H1 (cell line): ENCODE measurements around the gene MGST2. TPM values are rescaled to one million over a fixed set of nuclear protein-coding genes. Genes with fewer than 3 reads are reported as not detected.

Source experiments
- CTCF ChIA-PET: fragments of 300-600 bp; sonication (Branson Sonifier 250); formaldehyde crosslinking; loops from one replicate; lab custom pipeline; 2021; ENCODE audit not compliant: partially characterized antibody; lab: Charles Lee
- POLR2A ChIA-PET: fragments of 300-600 bp; sonication (Branson Sonifier 250); formaldehyde crosslinking; loops from one replicate; lab custom pipeline; 2021; ENCODE audit warnings: inconsistent platforms; ENCODE audit not compliant: partially characterized antibody; lab: Charles Lee
- DNase-seq, 2 experiments: peaks; one replicate each; pipeline versions ENCODE4 v3.0.0 to v3.0.0-alpha.2; 2010 to 2022; ENCODE audit warnings: low spot score in 2 of 2, low read depth in 1 of 2, mixed read lengths in 1 of 2
- FAIRE-seq: peaks from 2 replicates; lab custom pipeline; 2011; peaks lifted over from hg19 to GRCh38; lab: Jason Lieb, UNC
- H2AFZ ChIP-seq: 2 replicates; pipeline ENCODE4 v1.8.1; 2012; ENCODE audit warnings: low read length, inconsistent platforms
- H2AK5ac ChIP-seq: 2 replicates; pipeline ENCODE4 v1.6.1; 2013; ENCODE audit warnings: low read depth, low read length
- H2BK120ac ChIP-seq: replicated peaks from 2 replicates; pipeline ENCODE3; 2013; ENCODE audit warnings: low read depth, low read length, inconsistent platforms
- H2BK12ac ChIP-seq: 2 replicates; pipeline ENCODE4 v1.6.1; 2013; ENCODE audit warnings: low read depth, low read length
- H2BK15ac ChIP-seq: 2 replicates; pipeline ENCODE4 v1.6.1; 2013; ENCODE audit warnings: low read length
- H2BK20ac ChIP-seq: 2 replicates; pipeline ENCODE4 v1.6.1; 2013; ENCODE audit warnings: low read length
- H2BK5ac ChIP-seq: 2 replicates; pipeline ENCODE4 v1.6.1; 2013; ENCODE audit warnings: low read depth, low read length
- H3K14ac ChIP-seq: 2 replicates; pipeline ENCODE4 v1.6.1; 2013; ENCODE audit warnings: inconsistent platforms; ENCODE audit not compliant: insufficient read length
- H3K18ac ChIP-seq: 2 replicates; pipeline ENCODE4 v1.6.1; 2013; ENCODE audit warnings: low read length; ENCODE audit errors: extremely low read depth
- H3K23ac ChIP-seq: 2 replicates; pipeline ENCODE4 v1.6.1; 2013; ENCODE audit warnings: inconsistent platforms; ENCODE audit not compliant: insufficient read length
- H3K23me2 ChIP-seq: 2 replicates; pipeline ENCODE4 v1.6.1; 2013; ENCODE audit warnings: low read depth, low read length
- H3K27ac ChIP-seq: 2 replicates; pipeline ENCODE4 v1.6.1; 2011; ENCODE audit warnings: low read depth, low read length, inconsistent platforms
- H3K27me3 ChIP-seq, 4 experiments: replicated peaks in 1 of 4; 1 replicate in 1 of 4; 2 replicates in 3 of 4; pipeline versions ENCODE4 v1.6.1 to v1.8.1; 2011 to 2013; ENCODE audit warnings: low read length in 3 of 4, mild to moderate bottlenecking in 3 of 4, inconsistent platforms in 2 of 4, mixed read lengths in 2 of 4, moderate library complexity in 1 of 4; ENCODE audit not compliant: control insufficient read depth in 3 of 4, insufficient read depth in 3 of 4; ENCODE audit errors: extremely low read depth in 1 of 4
- H3K36me3 ChIP-seq, 4 experiments: 2 replicates each; pipeline versions ENCODE4 v1.6.1 to v1.8.1; 2011 to 2013; ENCODE audit warnings: mild to moderate bottlenecking in 4 of 4, low read length in 3 of 4, moderate library complexity in 2 of 4, control low read depth in 1 of 4, inconsistent platforms in 1 of 4; ENCODE audit not compliant: insufficient read depth in 4 of 4, control insufficient read depth in 2 of 4
- H3K4ac ChIP-seq: replicated peaks from 2 replicates; pipeline ENCODE3; 2013; ENCODE audit warnings: low read length, low read depth, mixed read lengths, inconsistent platforms; ENCODE audit not compliant: insufficient read length
- H3K4me1 ChIP-seq, 4 experiments: replicated peaks in 1 of 4; 1 replicate in 1 of 4; 2 replicates in 3 of 4; pipeline versions ENCODE4 v1.6.1 to v1.8.1; 2011 to 2013; ENCODE audit warnings: low read length in 3 of 4, inconsistent platforms in 2 of 4, mixed read lengths in 1 of 4; ENCODE audit not compliant: insufficient read depth in 4 of 4, control insufficient read depth in 3 of 4
- H3K4me2 ChIP-seq, 2 experiments: 2 replicates each; pipeline versions ENCODE4 v1.6.1 to v1.8.1; 2011 to 2013; ENCODE audit warnings: low read depth in 2 of 2, low read length in 2 of 2, control low read depth in 1 of 2, inconsistent platforms in 1 of 2, mild to moderate bottlenecking in 1 of 2; ENCODE audit not compliant: insufficient read depth in 1 of 2
- H3K4me3 ChIP-seq, 4 experiments: fragments of 200-600, 300-600 bp in 1 of 4; sonication (generic), shearing (Covaris generic), sonication (Bioruptor Twin) in 1 of 4; 2 replicates each; pipeline versions ENCODE4 v1.5.1 to v1.8.1; 2011 to 2016; ENCODE audit warnings: low read length in 4 of 4, low read depth in 3 of 4, control low read depth in 2 of 4, inconsistent platforms in 2 of 4, mild to moderate bottlenecking in 2 of 4, mixed read lengths in 1 of 4, moderate library complexity in 1 of 4; ENCODE audit not compliant: insufficient read depth in 2 of 4; ENCODE audit errors: extremely low read depth in 1 of 4
- H3K56ac ChIP-seq: replicated peaks from 2 replicates; pipeline ENCODE3; 2013; ENCODE audit warnings: low read depth, mild to moderate bottlenecking, mixed read lengths, low read length, inconsistent platforms; ENCODE audit not compliant: insufficient read length
- H3K79me1 ChIP-seq: 2 replicates; pipeline ENCODE4 v1.6.1; 2013; ENCODE audit warnings: low read depth, low read length, control low read depth
- H3K79me2 ChIP-seq, 2 experiments: 2 replicates each; pipeline versions ENCODE4 v1.6.1 to v1.8.1; 2012 to 2013; ENCODE audit warnings: low read length in 2 of 2, mild to moderate bottlenecking in 2 of 2, inconsistent platforms in 1 of 2; ENCODE audit not compliant: insufficient read depth in 2 of 2, control insufficient read depth in 1 of 2
- H3K9ac ChIP-seq, 4 experiments: replicated peaks in 1 of 4; 1 replicate in 1 of 4; 2 replicates in 3 of 4; pipeline versions ENCODE4 v1.6.1 to v1.8.1; 2011 to 2013; ENCODE audit warnings: low read depth in 3 of 4, low read length in 3 of 4, control low read depth in 2 of 4, mild to moderate bottlenecking in 2 of 4, moderate library complexity in 2 of 4, inconsistent platforms in 1 of 4; ENCODE audit errors: extremely low read depth in 1 of 4
- H3K9me3 ChIP-seq, 2 experiments: 2 replicates each; pipeline versions ENCODE4 v1.6.1 to v1.8.1; 2012 to 2013; ENCODE audit warnings: mild to moderate bottlenecking in 2 of 2, moderate library complexity in 2 of 2, control low read depth in 1 of 2, inconsistent platforms in 1 of 2, low read depth in 1 of 2, low read length in 1 of 2, mixed read lengths in 1 of 2; ENCODE audit not compliant: insufficient read depth in 2 of 2
- H4K20me1 ChIP-seq, 2 experiments: replicated peaks in 1 of 2; 2 replicates each; pipeline versions ENCODE3 to v1.8.1; 2011 to 2013; ENCODE audit warnings: inconsistent platforms in 2 of 2, low read length in 2 of 2, mild to moderate bottlenecking in 1 of 2; ENCODE audit not compliant: insufficient read depth in 2 of 2, control insufficient read depth in 1 of 2
- H4K5ac ChIP-seq: 2 replicates; pipeline ENCODE4 v1.6.1; 2013; ENCODE audit warnings: low read length, low read depth, mixed read lengths, inconsistent platforms; ENCODE audit not compliant: insufficient read length
- H4K8ac ChIP-seq: 2 replicates; pipeline ENCODE4 v1.8.0; 2013; ENCODE audit warnings: mild to moderate bottlenecking, moderate library complexity, low read length, inconsistent platforms; ENCODE audit not compliant: insufficient read depth; ENCODE audit errors: extremely low read depth
- H4K91ac ChIP-seq: replicated peaks from 2 replicates; pipeline ENCODE3; 2013; ENCODE audit warnings: low read length, mixed read lengths, inconsistent platforms; ENCODE audit not compliant: insufficient read length
- GTF2F1 ChIP-seq: IDR thresholded peaks from 2 replicates; pipeline ENCODE4 v1.6.1; 2012; ENCODE audit warnings: low read depth, low read length, improper control_type of control experiment, borderline replicate concordance
- NRF1 ChIP-seq: IDR thresholded peaks from 2 replicates; pipeline ENCODE4 v1.6.1; 2011; ENCODE audit warnings: mild to moderate bottlenecking, low read depth, low read length, improper control_type of control experiment
- RFX5 ChIP-seq: IDR thresholded peaks from 2 replicates; pipeline ENCODE4 v1.6.1; 2011; ENCODE audit warnings: low read depth, low read length, improper control_type of control experiment, borderline replicate concordance
- ZNF274 ChIP-seq: IDR thresholded peaks from 2 replicates; pipeline ENCODE4 v1.7.0; 2012; ENCODE audit warnings: low read length, borderline replicate concordance; ENCODE audit errors: extremely low read depth
- WGBS, 2 experiments: shearing (Covaris generic) in 1 of 2; methylation state at CpG; one replicate each; pipeline versions ENCODE4 v1.1.6 to v1.1.7; 2013 to 2015; ENCODE audit warnings: low lambda C conversion rate in 2 of 2, mixed read lengths in 2 of 2, inconsistent platforms in 1 of 2, low coverage in 1 of 2, missing lambda C conversion rate in 1 of 2; ENCODE audit not compliant: insufficient replicate concordance in 2 of 2, insufficient coverage in 1 of 2, insufficient read length in 1 of 2; ENCODE audit errors: extremely low coverage in 1 of 2, missing lambda C conversion rate in 1 of 2; 5-methylcytosine and 5-hydroxymethylcytosine counted together
- polyA plus RNA-seq, 7 experiments: library from polyadenylated mRNA; depleted of rRNA in 3 of 7; stranded (reverse) in 5 of 7; unstranded in 2 of 7; fragments of >200 nt in 5 of 7; fragments of 200-250 nt in 2 of 7; gene quantifications; 1 replicate in 5 of 7; 2 replicates in 1 of 7; 4 replicates in 1 of 7; pipeline versions ENCODE4 v1.2.1 to v1.2.3, GENCODE V29; 2011 to 2013; ENCODE audit warnings: missing spikeins in 2 of 7, mixed read lengths in 2 of 7
- total RNA-seq: library from RNA; stranded (reverse); fragmentation: NEBNext Ultra II Directional; extraction: Animal tissue kit (Norgen Biotek cat#: 25700); gene quantifications from 2 replicates; pipeline ENCODE4 v1.2.1, GENCODE V29; 2021

MGST2 gene
- total and polyA plus RNA-seq, 2 of the 8 experiments (the other 6 are each of a cell fraction or from before 2014, with no cell fraction given): 8.0 to 13.6 TPM

DNA sequence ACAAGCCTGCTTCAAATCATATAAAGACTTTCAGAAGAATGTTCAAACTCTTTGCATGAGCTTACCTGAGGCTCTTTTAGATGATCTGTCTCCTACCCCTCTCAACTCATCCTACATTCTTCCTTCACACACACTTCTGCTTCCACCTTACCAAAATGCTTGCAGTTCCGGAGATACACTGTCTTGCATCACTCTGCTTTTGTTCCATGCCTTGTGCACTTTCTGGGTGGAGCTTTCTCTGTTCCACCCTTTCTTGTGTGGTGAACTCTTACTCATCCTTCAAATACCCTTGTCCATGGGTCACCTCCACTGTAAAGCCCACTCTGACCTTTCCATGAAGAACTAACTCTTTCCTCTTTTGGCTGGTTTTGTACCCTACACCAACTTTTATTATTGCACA lies 18.4 kb upstream of the MGST2 start:
- Histone ChIP-seq H3K23ac (no peak overlapping the region), H4K5ac (no peak overlapping the region), H3K27ac (no peak overlapping the region), H4K91ac (no peak overlapping the region), H3K56ac (no peak overlapping the region), H3K4me1 (no peaks in the 10 kb centered on the region; a peak in 1 of 7 replicates), H2BK120ac (no peak overlapping the region), H3K4me2 (no peak overlapping the region), H3K79me2 (no peaks in the 10 kb centered on the region), H3K9ac (no peak overlapping the region), H3K23me2 (peaks cover 2% of the 10 kb centered on the region; the same call in 1 of the 2 replicates), H3K9me3 (no peaks in the 10 kb centered on the region), H3K4me3 (no peak overlapping the region), H2BK12ac (no peak overlapping the region), H3K79me1 (no peaks in the 10 kb centered on the region), H2BK5ac (no peak overlapping the region), H2AFZ (no peak overlapping the region; the same call in 1 of the 2 replicates), H2BK20ac (no peak overlapping the region), H3K36me3 (no peaks in the 10 kb centered on the region), H2AK5ac (no peak overlapping the region), H2BK15ac (no peak overlapping the region), H4K8ac (no peak overlapping the region), H3K14ac (no peak overlapping the region), H3K18ac (no peak overlapping the region), H4K20me1 (no peaks in the 10 kb centered on the region), H3K27me3 (no peaks in the 10 kb centered on the region; a peak in 1 of 7 replicates), H3K4ac (no peak overlapping the region)
- DNase-seq (no peak), FAIRE-seq (no peak)
- WGBS, 2 experiments: 94% methylated on average over 1 of the region's 1 CpG; no CpG with 5 or more reads in 1 of the 2 experiments
- no peak for TF ChIP-seq ZNF274
- TF ChIP-seq RFX5: no peak
- TF ChIP-seq GTF2F1: no peak
- TF ChIP-seq NRF1: no peak
- POLR2A ChIA-PET: no interaction called here
- CTCF ChIA-PET: interaction anchor here (0.6 to 15.7 kb wide), 6 partner anchors 18 to 159 kb away, joined by 3 to 239 read pairs (median 9); partner anchors contain the start of gene MGST2
